ENCODE measurements around the gene NEMP1.

The NEMP1 gene

DNA sequence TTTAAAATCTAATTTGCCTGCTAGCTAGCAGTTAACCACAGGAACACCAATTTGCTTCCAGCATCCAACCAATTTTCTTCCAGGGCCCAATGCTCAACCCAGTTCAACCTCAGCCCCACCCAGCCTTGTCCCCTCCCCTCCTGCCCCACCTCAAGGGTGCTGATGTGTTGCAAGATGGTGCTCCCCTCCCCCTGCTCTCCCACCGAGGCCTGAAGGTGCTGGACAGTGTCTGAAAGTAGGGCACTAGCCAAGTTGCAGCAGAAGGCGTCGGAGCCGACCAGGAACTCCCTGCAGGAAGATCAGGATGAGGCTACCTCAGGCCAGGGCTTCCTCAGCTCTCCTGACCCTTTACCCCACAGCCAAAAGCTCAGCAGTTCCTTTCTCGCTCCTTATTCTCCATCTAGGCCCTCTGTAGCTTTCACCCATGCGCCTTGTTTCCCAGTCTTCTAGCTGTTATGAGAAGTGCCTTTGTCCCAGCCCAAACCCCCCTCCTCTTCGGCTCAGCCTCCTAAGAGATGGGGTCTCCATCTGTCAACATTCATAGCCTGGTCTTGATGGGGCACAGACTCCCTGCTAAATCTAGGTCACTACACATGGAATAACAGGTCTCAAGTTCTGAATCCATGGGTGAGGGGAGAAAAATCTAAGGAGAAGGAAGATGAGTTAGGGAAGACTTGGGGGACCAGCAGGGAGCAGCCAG, 29.0 kb upstream of the NEMP1 start:
- no peak for DNase-seq

DNA sequence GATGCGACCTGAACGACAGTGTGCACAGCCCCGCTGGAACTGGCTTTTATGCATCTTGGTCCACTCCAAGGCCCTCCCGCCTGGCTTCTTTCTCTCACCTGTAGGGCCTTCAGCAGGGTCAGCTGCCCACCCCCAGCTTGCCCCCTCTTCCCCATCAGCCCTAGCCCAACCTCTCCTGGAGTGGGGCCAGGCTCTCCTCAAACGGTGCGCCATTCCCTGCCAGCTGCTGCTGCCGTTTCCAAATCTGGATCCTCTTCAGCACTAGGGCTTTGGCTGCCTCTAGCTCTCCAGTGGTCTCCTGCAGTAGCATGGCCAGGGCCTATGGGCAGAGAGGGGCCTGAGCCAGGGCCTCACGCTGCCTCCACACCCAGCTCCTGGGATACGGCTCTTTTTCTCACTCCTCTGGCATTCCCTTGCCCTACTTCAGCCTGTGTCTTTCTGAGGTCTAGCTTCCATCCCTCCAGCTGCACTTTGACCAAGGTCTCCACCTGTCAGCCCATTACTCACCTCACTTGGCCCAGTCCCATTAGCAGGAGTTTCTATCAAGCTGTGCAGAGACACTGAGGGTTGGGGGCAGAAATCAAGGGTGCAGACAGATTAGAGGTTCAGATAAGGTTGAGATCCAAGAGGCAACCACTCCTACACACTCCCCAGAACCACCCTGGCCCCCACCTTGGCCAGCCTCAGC, 27.6 kb upstream of the NEMP1 start:
- no peak for DNase-seq

DNA sequence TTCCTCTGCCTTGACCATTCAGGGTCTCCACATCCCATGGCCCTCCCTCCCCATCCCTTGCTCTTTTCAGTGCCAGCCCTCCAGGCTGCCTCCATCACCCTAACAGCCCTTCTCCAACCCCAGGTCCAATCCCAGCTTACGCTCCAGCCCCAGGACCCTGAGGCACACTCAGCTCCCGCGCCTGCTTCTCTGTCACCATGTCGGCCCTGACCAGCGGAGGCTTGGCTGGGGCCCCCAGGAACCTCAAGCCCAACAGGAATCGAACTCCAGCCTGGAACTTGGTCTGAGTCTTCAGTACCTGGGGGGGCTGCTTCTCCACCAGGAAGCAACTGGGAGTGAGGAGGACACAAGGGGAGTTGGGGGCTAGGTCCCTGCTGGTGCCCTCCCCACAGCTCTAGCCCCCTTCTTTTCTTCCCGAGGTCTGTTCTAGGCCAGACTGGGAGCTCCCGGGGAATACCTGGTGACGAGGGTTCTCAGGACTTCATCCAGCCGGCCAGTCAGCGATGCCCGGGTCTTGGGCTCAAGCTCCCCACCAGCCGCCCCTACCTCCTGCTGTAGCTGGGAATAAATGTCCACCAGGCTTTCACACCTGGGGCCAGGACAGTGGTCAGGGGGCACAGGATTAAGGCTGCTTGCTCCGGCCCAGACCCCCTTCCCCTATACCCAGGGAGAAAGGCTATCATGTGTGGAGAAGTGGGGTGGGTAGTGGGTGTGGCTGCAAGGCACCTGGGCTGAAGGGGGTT, 26.6 kb upstream of the NEMP1 start:
- no peak for DNase-seq

DNA sequence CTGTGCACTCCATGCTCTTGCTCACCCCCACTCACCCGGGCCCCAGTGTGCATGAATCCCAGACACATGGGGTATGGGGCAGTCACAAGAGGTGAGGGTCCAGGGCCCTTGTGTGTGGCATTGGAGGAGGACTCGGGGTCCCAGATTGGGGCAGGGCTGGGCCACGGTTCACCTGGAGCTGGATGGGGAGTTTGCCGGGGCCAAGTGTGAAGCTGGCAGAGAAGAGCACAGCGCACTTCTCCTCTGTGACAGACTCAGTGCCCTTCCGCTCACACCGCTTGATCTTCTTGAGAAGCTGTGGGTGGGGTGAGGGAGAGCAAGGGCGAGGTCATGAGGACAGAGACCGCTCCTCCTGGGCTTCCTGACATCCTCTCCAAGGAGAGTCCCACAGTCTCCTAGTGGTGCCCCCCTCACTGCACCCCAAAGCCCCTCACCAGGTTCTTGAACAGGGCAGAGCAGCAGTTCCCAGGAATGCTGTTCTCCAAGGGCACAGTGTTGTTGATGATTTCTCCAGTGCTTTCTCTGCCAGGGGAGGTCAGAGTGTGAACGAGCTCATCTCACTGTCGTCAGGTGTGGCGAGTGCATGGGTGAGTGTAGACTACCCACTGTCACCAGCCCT, 25.8 kb upstream of the NEMP1 start:
- DNase-seq, result no peak

DNA sequence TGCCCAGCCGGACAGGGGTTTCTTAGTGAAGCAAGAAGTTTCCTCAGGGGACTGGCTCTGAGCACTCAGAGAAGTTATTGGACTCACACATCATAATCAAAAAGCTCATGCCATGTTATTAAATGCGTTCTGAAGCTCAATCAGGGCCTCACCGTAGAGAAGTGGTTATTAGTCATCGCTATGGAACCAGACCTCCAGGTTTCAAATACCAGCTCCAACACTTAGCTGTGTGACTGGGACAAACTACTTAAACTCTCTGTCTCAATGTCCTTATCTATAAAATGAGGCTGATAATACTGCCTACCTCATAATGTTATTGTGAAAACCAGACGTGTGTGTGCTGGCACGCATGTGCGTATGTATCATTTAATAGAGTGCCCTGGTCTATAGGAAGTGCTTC, 25.3 kb upstream of the NEMP1 start:
- no peak for DNase-seq

DNA sequence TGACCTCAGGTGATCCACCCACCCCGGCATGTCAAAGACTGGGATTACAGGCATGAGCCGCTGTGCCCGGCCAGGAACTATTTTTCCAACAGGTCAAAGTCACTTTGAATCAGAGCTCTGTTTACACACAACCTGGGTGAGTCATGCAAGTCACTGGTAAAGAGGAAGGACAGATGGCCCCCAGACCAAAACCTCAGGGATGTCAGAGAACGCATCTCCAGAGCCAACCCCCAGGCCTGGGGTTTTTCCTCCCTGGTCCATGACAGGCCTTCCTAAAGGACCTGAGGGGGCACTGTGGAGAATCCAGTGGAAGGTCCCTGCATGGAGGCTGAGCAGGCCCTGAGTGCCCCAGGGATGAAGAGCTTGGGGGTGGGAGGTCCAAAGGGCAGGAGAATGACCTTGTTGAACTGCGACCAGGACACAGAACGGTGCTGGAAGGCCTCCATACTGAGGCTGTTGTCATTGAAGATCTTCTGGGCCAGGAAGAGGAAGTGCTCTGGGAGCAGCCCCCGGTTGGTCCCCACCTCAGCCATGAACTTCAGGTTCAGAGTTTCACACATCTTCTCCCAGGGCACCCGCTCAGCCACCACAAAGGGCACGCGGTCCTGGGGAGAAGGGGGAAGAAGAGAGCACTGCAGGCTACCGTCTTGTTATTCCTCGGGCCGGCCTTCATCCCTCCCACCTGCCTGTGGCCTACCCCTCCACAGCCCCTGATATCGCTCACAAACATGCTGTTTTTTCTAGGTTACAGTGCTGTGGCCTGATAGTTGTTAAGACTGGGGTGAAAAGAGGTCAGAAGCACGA, 23.5 kb upstream of the NEMP1 start:
- peak in 2 of 4 experiments; percentile 29 to 41 for DNase-seq

DNA sequence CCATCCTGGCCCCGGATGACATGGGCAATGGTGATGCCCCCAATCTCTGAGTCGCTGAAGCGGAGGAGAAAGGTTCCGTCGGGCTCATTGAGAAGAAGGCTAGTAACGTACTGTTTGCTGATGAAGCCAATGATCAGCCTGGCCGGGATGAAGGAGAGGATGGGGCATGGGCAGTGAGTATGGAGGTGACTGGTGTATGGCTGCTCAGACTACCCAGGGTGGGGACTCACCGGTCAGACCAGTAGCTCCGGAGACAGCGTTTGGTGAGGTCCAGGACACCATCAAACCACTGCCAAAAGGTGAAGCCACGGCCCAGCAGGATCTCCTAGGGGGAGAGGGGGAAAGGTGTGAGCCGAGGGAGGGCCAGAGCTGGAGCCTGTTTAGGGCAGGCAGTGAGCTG, 21.2 kb upstream of the NEMP1 start:
- no peak for DNase-seq

DNA sequence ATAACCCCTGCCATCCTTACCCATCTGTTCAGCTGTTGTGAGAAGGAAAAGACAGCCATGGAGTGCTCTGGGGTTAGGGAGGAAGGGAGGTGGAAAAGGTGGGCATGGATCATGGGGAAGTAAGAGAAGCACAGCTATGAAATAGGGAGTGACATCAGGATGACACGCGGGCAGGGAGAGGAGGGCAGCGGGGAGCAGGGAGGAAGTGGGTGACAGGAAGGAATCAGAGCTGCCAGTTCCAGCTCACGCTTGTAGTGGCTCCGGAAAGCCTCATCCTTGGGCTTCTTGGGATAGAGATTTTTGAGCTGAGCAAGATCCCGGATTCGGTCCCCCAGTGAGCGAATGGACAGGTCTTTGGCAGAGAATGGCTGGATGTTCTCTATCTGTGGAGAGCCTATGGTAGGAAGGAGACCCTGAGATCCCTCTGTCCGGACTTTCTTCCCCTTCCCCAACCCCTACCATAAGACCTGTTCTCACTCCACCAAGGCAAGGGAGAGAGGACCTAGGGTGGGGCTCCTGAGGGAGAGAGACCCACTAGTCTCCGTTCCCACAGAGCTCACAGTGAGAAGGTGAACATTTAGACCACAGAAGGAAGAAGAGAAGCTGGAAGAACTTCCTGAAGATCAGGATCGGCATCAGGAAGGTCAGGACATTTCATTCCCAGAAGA, 20.6 kb upstream of the NEMP1 start:
- DNase-seq, result peak; percentile 66 to 81 (median 78)

DNA sequence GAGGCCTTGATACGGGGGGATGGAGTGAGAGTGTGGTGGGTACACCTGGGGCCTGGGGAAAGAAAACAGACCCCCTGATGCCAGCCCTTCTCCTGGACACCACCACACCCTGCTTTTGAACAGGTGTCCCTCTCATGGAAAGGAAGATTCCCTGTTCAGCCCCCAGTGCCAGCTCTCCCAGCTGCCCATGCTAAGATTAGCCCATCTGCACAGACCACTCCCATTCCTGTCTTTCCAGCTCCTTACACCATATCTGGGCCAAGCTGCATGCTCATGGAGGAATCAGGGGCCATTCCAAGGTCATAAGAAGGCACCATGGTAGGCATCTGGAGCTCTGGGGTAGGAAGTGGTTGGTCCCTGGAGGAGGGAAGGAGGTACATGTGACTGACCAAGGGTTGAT, 20.0 kb upstream of the NEMP1 start:
- DNase-seq, result peak in 2 of 4 experiments; percentile 31 to 36

DNA sequence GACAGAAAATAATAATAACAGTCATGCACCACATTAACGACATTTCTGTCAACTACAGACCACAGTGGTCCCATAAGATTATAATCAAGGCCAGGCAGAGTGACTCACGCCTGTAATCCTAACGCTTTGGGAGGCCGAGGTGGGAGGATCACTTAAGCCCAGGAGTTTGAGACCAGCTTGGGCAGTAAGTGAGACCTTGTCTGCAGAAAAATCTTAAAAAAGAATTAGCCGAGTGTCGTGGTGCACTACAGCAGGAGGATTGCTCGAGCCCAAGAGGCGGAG, 18.9 kb upstream of the NEMP1 start:
- DNase-seq, result no peak

DNA sequence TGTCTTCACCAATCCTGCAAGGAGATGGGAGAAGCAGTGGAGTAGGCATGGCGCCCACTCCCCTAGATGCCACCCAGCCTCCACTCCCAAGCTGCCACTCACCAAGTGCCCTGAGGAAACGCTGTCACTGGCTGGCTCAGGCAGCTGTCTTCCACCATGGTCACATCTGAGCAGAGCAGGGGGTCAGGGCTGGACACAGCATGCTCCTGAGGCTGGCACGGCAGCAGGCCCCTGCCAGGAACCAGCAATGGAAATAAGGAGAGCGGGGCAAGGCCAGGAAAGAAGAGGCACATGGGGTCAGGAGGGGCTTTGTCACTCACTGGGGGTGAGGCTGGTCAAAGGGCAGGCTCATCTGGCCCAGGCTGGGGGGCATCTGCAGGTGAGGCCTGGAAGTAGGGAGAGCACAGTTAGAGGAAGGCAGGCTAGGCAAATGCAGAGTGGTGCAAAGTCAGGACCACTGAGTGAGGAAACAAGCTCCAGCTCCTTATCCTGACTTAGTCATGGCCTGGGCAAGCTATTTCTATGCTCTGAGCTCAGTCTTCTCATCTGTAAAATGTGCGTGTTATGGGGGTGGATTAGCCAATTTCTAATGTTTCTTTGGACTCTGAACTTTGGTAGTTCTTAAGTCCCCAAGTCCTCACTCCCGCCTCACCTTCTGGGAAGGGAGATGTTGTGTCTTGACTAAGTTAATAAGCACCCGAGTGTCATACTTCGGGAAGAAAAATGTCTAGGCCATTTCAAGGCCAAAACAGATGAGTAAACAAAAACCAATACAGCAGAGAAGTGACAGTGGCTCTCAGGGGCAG, 18.4 kb upstream of the NEMP1 start:
- DNase-seq, result no peak

DNA sequence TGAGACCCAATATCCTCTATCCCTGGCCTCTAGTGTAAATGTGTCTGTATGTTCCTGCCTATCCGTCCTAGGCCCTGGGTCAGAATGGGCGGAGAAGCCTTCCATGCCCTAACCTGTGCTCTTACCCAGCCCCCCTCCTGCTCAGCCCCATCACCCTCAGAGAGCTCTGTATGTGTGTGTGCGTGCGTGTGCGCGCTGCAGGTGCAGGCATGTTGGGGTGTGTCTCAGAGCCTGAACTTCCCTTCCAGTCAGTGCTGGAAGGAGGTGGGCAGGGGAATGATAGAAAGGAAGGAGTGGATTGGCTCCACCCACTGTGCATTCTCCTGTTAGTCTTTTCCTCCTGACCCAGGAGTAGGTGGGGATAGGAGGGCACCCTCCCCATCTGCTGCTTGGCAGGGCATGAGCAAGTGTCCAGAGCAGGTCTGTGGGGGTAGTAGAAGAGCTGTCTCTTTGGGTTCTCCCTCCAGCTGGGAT, 17.5 kb upstream of the NEMP1 start:
- peak in 2 of 4 experiments; percentile 38 for DNase-seq

DNA sequence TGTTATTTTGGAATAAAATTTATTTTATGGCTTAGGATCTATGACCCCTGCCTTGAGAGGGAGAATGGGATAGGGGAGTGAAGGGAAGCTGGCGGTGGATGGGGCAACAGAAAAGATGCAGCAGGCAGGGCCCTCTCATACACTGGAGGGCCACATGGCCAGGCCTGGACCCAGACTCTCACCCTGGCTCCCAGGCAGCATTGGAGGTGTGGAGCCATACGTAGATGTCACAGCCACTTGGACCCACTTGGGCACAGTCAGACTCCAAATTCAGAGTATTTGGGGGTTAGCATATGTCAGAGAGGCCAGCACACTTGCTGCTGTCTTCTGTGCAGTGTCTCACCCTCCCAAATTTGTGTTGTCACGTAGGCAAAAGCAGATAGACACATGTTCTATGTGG, 16.8 kb upstream of the NEMP1 start:
- DNase-seq, result no peak

DNA sequence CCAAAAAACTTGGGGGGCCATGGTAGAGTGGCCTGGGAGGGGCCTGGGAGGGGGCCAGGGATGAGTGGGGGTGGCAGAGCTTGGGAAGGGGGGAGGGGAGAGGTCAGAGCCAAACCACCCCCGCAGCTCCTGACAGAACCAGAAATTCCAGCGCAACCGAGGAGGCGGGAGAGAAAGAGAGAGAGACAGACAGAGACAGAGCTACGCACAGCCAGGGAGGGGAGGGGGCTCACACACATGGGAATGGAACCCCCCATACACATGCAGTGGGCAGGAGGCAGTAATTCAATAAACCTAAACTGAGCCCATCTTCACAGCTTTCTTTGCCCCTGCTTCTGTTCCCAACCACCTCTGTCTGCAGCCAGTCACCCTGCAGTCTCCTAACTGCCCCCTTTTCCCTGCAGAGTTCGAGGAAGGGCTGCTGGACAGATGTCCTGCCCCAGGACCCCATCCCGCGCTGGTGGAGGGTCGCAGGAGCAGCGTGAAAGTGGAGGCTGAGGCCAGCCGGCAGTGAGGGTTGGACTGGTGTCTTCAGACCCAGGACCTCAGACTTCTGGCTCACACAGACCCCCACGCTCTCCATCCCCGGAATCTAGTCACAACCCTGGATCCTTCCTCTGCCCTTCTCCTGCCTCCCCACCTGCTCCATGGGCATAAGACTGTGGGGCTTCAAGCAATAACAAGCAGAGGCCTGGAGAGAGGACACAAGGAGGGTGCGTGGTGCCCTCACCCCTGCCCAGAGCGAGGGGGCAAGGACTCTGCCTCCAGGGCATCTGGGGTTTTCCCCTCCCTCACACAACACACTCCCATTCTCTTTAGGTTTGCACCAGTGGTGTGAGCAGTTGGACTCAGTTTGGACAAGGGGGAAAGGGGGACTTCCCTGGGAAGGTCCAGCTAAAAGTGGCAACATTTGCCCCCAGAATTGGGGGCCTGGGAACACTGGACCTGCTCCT, 15.9 kb upstream of the NEMP1 start:
- no peak for DNase-seq

DNA sequence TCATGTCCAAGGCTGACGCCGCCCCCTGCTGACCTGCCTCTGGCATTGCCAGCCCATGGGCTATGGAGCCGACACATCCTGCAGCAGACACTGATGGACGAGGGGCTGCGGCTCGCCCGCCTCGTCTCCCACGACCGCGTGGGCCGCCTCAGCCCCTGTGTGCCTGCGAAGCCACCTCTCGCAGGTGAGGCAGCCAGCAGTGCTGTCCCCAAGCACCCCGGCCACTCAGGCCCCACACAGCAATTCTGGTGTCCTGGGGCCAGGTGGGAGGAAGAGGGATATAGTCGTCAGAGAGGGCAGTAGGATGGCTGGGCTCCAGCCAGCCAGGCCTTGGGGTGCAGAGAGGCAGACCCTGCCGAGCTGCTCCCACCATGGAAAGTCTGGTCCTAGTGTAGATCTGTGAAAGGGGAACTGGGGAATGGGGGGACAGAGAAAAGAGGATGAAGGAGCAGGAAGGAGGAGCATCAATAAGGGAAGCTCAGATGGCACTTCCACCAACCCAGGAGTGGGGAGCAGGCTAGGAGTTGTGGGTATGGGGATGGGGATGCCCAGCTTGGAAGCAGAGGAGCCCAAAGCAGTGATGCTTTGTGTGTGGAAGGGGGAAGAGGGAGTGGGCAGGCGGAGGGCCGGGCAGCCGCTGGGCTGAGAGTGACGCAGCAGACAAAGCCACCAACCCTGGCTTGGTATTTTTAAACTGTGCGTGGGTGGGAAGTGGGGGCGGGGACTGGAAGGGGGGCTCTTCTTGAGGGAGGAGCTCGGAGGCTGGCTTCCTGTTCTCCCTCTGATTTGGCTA, 15.0 kb upstream of the NEMP1 start:
- DNase-seq, result peak; percentile 60 to 84 (median 74)

DNA sequence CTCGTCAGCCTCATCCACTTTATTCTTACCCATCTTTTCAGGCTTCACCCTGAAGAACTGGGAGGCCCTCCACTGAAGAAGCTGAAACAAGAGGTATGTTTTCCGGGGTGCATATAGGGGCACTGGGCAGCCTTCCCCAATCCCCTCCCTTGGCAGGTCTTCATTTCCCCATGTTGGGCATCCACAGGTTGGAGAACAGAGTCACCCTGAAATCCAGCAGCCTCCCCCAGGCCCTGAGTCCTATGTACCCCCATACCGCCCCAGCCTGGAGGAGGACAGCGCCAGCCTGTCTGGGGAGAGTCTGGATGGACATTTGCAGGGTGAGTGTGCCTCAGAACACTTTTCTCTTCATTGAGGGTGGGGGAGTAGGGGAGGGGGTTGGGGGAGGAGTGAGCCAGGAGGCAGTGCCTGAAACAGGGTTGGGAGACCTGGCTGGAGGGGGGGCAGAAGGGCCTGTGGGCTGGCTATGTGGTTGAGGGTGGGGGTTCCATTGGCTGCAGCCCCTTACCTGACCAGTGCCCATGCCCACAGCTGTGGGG, 14.4 kb upstream of the NEMP1 start:
- DNase-seq, result no peak

DNA sequence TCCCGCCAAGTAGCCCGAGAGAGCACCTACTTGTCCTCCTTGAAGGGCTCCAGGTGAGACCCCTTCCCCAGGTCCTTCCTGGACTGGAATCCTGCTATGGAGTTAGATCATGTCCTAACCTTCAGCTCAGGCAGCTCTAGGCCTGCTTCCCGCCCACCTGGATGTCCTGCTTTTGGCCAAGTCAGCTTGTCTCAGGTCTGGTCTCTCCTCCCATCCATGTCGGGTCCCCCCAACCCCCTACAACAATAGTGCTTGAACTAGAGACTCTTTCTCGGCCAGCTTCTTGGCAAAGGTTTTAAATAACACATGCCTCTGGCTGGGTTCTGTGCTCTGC, 13.9 kb upstream of the NEMP1 start:
- DNase-seq, result no peak

DNA sequence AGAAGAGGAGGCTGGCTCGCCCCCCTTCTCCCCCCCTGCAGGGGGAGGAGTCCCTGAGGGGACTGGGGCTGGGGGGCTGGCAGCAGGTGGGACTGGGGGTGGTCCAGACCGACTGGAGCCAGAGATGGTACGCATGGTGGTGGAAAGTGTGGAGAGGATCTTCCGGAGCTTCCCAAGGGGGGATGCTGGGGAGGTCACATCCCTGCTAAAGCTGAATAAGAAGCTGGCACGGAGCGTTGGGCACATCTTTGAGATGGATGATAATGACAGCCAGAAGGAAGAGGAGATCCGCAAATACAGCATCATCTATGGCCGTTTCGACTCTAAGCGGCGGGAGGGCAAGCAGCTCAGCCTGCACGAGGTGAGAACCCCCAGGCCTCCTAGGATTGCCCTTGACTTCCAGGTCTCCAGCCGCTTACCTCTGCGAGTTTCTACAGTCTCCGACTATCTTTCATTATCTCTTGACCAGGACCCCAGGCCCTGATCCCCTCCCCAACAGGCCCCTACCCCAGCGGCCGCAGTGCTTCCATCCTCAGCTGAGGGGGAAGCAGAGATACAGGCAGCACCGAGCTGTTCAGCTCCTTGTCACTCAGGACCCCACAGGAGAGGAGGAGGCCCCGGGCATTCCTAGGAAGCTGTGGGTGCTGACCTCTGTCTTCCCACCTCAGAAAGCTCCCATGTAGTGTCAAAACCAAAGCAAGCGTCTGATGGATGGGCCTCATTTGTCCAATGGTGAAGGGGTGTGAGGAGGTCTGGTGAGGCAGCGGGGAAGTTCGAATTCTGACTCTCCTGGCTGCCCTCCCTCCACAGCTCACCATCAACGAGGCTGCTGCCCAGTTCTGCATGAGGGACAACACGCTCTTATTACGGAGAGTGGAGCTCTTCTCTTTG, 13.3 kb upstream of the NEMP1 start:
- DNase-seq, result no peak

Measured in suppressor macrophage (primary cell).